Measurements from ENCODE around the gene CERKL.
A peak's percentile ranks its signal among the peaks of the same experiment; 100 is the strongest.

The CERKL gene

DNA sequence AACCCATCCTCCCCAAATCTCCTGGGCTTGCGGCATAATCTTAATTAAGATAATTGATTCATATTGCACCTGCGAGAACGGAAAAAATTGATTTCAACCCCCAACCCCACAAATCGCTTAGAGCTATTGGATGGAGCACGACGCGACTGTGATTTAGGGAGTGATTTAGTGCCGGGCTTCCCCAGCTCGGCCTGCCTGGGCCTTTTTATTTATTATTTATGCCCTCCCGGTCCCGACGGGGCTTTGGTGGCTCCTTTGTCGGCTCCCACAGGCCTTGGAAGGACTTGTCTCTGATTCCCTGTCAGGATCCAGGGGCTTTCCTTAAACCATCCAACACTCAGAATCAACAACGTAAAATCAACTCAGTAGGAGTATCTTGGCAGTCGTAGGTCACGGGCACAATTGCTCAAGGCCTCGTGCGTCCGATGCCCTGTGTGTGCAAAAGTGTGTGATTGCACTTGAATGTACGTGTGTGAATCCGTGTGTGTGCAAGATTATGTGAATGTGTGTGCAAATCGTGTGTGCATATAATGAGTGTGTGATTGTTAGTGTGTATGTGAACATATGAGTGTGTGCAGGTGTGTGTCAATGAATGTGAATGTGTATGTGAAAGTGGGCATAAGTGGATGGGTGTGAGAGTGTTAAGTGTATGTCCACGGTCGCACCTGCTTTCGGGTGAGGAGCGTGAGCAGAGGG lies 27.7 kb upstream of the CERKL start:
- TF ChIP-seq POLR2AphosphoS5 (IDR thresholded peaks at IDR 0.05; ENCODE audit: low read depth, low read length) (no peak), PAX5 (IDR thresholded peaks at IDR 0.05; ENCODE audit: insufficient read depth, low read length, severe bottlenecking) (no peak)
- peak; percentile 88 for FAIRE-seq
- no peak for DNase-seq (ENCODE audit: insufficient read length, low spot score)

DNA sequence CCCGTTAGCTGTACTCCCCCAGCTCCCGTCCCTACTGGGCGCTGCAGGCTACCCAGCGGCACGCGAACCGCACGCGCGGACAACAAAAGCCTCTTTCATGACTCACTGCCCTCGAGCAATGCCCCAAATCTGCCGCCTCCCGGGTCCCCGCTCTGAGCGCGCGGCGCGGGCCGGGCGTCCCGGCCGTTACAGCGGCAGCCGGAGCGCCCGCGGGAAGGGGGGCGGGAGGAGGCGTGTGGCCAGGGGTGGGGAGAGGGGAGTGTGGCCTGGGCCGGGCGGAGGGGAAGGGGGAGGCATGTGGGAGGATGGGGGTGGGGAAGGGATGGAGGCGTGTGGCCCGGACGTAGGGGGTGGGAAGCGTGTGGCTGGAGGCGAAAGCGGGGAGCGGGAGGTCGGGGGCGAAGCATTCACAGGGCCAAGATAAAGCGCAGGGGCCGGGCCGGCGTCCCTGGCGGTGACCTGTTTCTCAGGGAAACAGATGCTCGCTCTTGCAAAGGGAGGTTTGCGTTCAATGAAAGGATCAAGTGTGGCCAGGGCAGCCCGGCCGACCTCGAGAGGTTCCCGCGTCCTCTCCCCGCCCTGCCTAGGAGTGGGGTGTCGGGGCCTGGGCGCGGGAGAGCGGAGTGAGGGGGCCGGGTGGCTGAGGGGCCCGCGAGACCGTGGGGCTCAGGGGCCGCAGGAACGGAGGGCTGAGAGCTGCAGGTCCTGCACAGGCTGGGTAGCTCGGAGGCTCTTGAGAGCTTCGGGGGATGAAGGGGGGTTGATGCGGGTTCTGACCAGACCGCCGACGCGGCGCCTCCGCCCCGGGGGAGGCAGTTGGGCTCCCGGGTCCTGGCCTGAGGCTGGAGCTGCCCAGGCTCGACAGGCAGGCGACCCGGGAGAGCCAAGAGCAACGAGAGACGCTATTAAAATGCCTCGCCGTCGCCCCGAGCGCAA lies 26.9 kb upstream of the CERKL start:
- no peak for DNase-seq (ENCODE audit: insufficient read length, low spot score)

GRCh38 chr2:181682795-181683517 lies 26.1 kb upstream of the CERKL start:
- TF ChIP-seq SPI1 (IDR thresholded peaks at IDR 0.05; ENCODE audit: low read depth, low read length) (no peak), TAF1 (IDR thresholded peaks at IDR 0.05; ENCODE audit: low read depth, low read length) (no peak), POLR2A (IDR thresholded peaks at IDR 0.05; ENCODE audit: low read depth, low read length) (no peak), POLR2AphosphoS5 (IDR thresholded peaks at IDR 0.05; ENCODE audit: low read depth, low read length) (no peak), PAX5 (IDR thresholded peaks at IDR 0.05; ENCODE audit: insufficient read depth, low read length, severe bottlenecking) (no peak), POU2F2 (IDR thresholded peaks at IDR 0.05; ENCODE audit: low read depth, low read length) (no peak)
- FAIRE-seq (no peak), DNase-seq (ENCODE audit: insufficient read length, low spot score) (no peak)

More for the DNA sequence above, 26.9 kb upstream of the CERKL start:
- TF ChIP-seq POLR2AphosphoS5 (IDR thresholded peaks at IDR 0.05; ENCODE audit: low read depth, low read length) (no peak), POLR2A (IDR thresholded peaks at IDR 0.05; ENCODE audit: low read depth, low read length) (no peak), TAF1 (IDR thresholded peaks at IDR 0.05; ENCODE audit: low read depth, low read length) (no peak), PAX5 (IDR thresholded peaks at IDR 0.05; ENCODE audit: insufficient read depth, low read length, severe bottlenecking) (no peak), SPI1 (IDR thresholded peaks at IDR 0.05; ENCODE audit: low read depth, low read length) (no peak), POU2F2 (IDR thresholded peaks at IDR 0.05; ENCODE audit: low read depth, low read length) (no peak)
- FAIRE-seq: no peak

DNA sequence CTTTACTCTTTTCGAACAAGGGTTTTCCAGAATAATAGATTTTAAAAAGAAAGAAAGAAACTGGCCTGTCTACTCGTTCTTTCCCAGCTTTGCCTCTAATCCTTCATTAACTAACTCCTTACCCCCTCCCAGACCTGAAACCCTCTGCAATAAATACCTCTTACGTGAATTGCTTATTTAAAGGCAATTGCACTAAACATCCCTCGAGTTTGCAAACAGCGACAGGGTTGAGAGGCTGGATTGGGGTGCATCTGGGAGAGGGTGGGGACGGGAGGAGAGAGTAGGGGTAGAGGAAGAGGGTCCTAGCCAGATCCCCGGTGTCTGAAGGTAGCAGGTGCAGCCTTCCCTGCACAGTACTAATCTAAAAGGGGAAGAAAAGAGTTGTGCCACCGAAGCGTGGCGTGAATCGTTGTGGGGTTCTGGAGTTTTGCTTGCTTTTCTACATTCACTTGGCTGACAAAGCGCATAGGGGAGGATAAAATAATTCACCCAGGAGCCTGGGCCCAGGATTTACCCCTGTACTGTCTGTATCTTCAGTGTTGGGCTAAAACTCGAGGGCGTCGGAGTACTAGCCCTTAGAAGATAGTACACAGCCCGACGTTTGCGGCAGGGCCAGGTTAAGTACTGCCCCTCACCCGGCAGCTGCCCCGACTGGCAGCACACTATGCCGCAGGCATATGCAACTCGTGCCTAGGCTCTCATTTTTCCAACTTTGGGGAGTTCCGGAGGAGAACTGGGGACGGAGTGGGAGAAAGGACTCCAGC lies 25.3 kb upstream of the CERKL start:
- DNase-seq (ENCODE audit: insufficient read length, low spot score) (no peak), FAIRE-seq (no peak)
- TF ChIP-seq PAX5 (IDR thresholded peaks at IDR 0.05; ENCODE audit: insufficient read depth, low read length, severe bottlenecking) (no peak), SPI1 (IDR thresholded peaks at IDR 0.05; ENCODE audit: low read depth, low read length) (no peak), TAF1 (IDR thresholded peaks at IDR 0.05; ENCODE audit: low read depth, low read length) (no peak), POU2F2 (IDR thresholded peaks at IDR 0.05; ENCODE audit: low read depth, low read length) (no peak), POLR2A (IDR thresholded peaks at IDR 0.05; ENCODE audit: low read depth, low read length) (no peak), POLR2AphosphoS5 (IDR thresholded peaks at IDR 0.05; ENCODE audit: low read depth, low read length) (no peak)

GRCh38 chr2:181680937-181681811 lies 24.3 kb upstream of the CERKL start:
- DNase-seq (ENCODE audit: insufficient read length, low spot score) (no peak), FAIRE-seq (no peak)
- TF ChIP-seq SPI1 (IDR thresholded peaks at IDR 0.05; ENCODE audit: low read depth, low read length): no peak
- no peak for TF ChIP-seq POU2F2 (IDR thresholded peaks at IDR 0.05; ENCODE audit: low read depth, low read length)
- TF ChIP-seq PAX5 (IDR thresholded peaks at IDR 0.05; ENCODE audit: insufficient read depth, low read length, severe bottlenecking): no peak
- TF ChIP-seq POLR2AphosphoS5 (IDR thresholded peaks at IDR 0.05; ENCODE audit: low read depth, low read length): no peak

- no peak for TF ChIP-seq TAF1 (IDR thresholded peaks at IDR 0.05; ENCODE audit: low read depth, low read length)
- no peak for TF ChIP-seq POLR2A (IDR thresholded peaks at IDR 0.05; ENCODE audit: low read depth, low read length)
- no peak for TF ChIP-seq PAX5 (IDR thresholded peaks at IDR 0.05; ENCODE audit: insufficient read depth, low read length, severe bottlenecking)
- TF ChIP-seq POU2F2 (IDR thresholded peaks at IDR 0.05; ENCODE audit: low read depth, low read length): no peak
- TF ChIP-seq POLR2AphosphoS5 (IDR thresholded peaks at IDR 0.05; ENCODE audit: low read depth, low read length): no peak
- TF ChIP-seq SPI1 (IDR thresholded peaks at IDR 0.05; ENCODE audit: low read depth, low read length): no peak
- FAIRE-seq (no peak), DNase-seq (ENCODE audit: insufficient read length, low spot score) (no peak)
Measured at GRCh38 chr2:181680055-181680936, 23.4 kb upstream of the CERKL start, which contains the start of gene NEUROD1. TSS of gene NEUROD1 (minus strand) at chr2:181680517. CDS start at chr2:181678860, 1,657 bp downstream.

DNA sequence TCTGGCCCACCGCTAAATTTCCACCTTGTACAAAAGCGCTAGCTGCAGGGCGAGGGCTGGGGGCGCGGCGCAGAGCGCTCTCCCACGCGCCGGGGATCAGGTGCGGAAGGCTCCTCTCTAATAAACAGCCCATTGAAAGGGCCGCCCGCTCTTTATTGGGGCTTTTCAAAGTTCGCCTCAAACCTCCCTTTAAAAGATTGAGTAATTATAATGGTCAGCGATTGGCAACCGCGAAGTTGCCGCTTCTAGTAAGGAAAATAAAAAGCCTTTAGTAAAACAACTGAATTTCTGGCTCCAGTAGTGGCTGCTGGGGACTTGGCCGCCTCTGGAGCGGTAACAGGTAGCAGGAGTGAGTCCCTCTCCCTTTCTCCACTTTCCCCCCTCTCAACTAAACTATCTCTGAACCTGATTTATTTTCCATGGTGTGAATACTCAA lies 22.7 kb upstream of the CERKL start:
- TF ChIP-seq PAX5 (IDR thresholded peaks at IDR 0.05; ENCODE audit: insufficient read depth, low read length, severe bottlenecking): no peak
- no peak for TF ChIP-seq SPI1 (IDR thresholded peaks at IDR 0.05; ENCODE audit: low read depth, low read length)
- TF ChIP-seq POLR2A (IDR thresholded peaks at IDR 0.05; ENCODE audit: low read depth, low read length): no peak
- no peak for DNase-seq (ENCODE audit: insufficient read length, low spot score)
- no peak for FAIRE-seq

All from GM12891 (cell line).